GDM1 (cell line): ENCODE results near the gene EFS.
"Not testable (repeated sequence)": the region's sequence is repeated elsewhere in the genome, so short reads cannot be mapped to it uniquely, and the experiment has no call there.

Experiments
- DNase-seq: peaks from one replicate; lab custom pipeline; 2025; lab: John Stamatoyannopoulos, UW

Gene EFS

GRCh38 chr14:23399591-23399990 is 34.6 kb upstream of the EFS start:
- DNase-seq = no peak

GRCh38 chr14:23399136-23399535 is 34.2 kb upstream of the EFS start:
- no peak for DNase-seq

- no peak for DNase-seq
These were observed 33.4 kb upstream of the EFS start for GRCh38 chr14:23398348-23398747.

- no peak for DNase-seq
These were observed 31.9 kb upstream of the EFS start for GRCh38 chr14:23396781-23397407.

GRCh38 chr14:23396126-23396525 is 31.2 kb upstream of the EFS start:
- no peak for DNase-seq

- DNase-seq = no peak
These were observed 27.6 kb upstream of the EFS start for GRCh38 chr14:23392613-23393012.

GRCh38 chr14:23389871-23390270 is 24.9 kb upstream of the EFS start:
- DNase-seq = not testable (repeated sequence)

- no peak for DNase-seq
These were observed 24.4 kb upstream of the EFS start for GRCh38 chr14:23389396-23389795.

GRCh38 chr14:23388996-23389395 is 24.0 kb upstream of the EFS start:
- DNase-seq = no peak

- DNase-seq = no peak
These were observed 23.2 kb upstream of the EFS start for GRCh38 chr14:23387916-23388882.

GRCh38 chr14:23386999-23387398 is 22.0 kb upstream of the EFS start:
- no peak for DNase-seq

GRCh38 chr14:23386266-23386657 is 21.3 kb upstream of the EFS start:
- not testable (repeated sequence) for DNase-seq

GRCh38 chr14:23385642-23386265 is 20.8 kb upstream of the EFS start:
- DNase-seq = no peak

- DNase-seq = no peak
These were observed 20.3 kb upstream of the EFS start for GRCh38 chr14:23385244-23385641.

GRCh38 chr14:23384364-23385080 is 19.6 kb upstream of the EFS start:
- DNase-seq = no peak

GRCh38 chr14:23382731-23383440 is 17.9 kb upstream of the EFS start:
- DNase-seq = no peak

GRCh38 chr14:23382276-23382675 is 17.3 kb upstream of the EFS start:
- no peak for DNase-seq

- DNase-seq = no peak
These were observed 16.9 kb upstream of the EFS start for GRCh38 chr14:23381871-23382270.

- DNase-seq = no peak
These were observed 16.0 kb upstream of the EFS start for GRCh38 chr14:23380976-23381375.

- no peak for DNase-seq
These were observed 15.4 kb upstream of the EFS start for GRCh38 chr14:23380197-23380914.
